Measurements from ENCODE around the gene KLF15.

DNA sequence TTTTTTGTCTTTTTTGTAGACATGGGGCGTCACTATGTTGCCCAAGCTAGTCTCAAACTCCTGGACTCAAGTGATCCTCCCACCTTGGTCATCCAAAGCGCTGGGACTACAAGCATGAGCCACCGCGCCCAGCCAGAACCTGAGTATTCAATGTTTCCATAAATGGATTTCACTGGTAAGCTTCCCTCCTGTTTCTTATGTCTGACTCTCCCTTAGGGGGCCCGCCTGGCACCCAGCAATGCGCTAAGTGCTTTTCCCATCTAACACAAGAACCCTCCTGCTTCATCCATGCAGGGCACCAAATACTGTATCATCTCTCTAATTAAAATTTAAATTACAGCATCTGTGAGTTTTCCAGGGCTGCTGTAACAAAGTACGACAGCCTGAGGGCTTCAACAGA lies 44.9 kb downstream of the KLF15 start:
- TF ChIP-seq POLR2AphosphoS5 (IDR thresholded peaks at IDR 0.05; ENCODE audit: low read depth, low read length) (no peak), POLR2A (IDR thresholded peaks at IDR 0.05; ENCODE audit: low read depth, low read length) (no peak), TAF1 (IDR thresholded peaks at IDR 0.05; ENCODE audit: borderline replicate concordance, low read depth, low read length) (no peak)
